Measurements from ENCODE around the gene IMMP1L. TPM values are rescaled to one million over a fixed set of nuclear protein-coding genes. Genes with fewer than 3 reads are reported as not detected.

Gene IMMP1L
- total and polyA plus RNA-seq, 3 donors from 2014 or later, result 37.6 to 48.2 (median 40.1) TPM

DNA sequence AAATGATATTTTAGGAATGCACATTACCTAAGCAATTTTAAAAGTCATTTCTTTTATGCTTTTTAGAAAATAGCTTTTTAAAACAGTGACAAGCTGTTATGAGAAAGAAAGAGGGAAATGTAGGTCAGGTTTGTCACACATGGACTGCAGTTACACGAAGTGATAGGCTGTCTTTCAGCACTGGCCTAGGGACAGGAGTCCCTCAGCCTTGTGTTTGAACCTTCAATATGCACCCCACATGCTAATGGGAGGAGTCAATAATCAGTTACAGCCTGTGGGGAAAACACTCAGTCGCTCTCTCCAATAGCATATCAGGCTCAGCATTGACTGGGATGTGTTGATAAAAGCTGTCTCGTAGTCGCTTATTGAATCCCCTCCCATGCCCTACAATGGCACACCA, 94.0 kb downstream of the IMMP1L start:
- Histone ChIP-seq H3K9me3 (no peaks in the 10 kb centered on the region), H3K4me1 (no peaks in the 10 kb centered on the region), H3K27ac (no peak overlapping the region), H3K27me3 (no peaks in the 10 kb centered on the region), H3K36me3 (ENCODE audit: low read depth, missing control alignments) (no peaks in the 10 kb centered on the region), H3K4me3 (no peak overlapping the region)
- 73 to 90% methylated on average over 4 of the region's 4 CpGs for WGBS, 2 donors
- intact Hi-C loops (cut with DNase I; ENCODE audit: low total_unique reads), result no loop called here
- DNase-seq, result no peak
- TF ChIP-seq POLR2A (IDR thresholded peaks at IDR 0.05) (no peak), CTCF (IDR thresholded peaks at IDR 0.05) (no peak)

- 76 to 87% methylated on average over 3 of the region's 3 CpGs for WGBS, 2 donors
- Histone ChIP-seq H3K9me3 (no peaks in the 10 kb centered on the region), H3K36me3 (ENCODE audit: low read depth, missing control alignments) (no peaks in the 10 kb centered on the region), H3K4me1 (no peaks in the 10 kb centered on the region), H3K27me3 (no peaks in the 10 kb centered on the region), H3K4me3 (no peak overlapping the region), H3K27ac (no peak overlapping the region)
- intact Hi-C loops (cut with DNase I; ENCODE audit: low total_unique reads), result no loop called here
- DNase-seq, result no peak
- TF ChIP-seq CTCF (IDR thresholded peaks at IDR 0.05) (no peak), POLR2A (IDR thresholded peaks at IDR 0.05) (no peak)
These were observed 95.1 kb downstream of the IMMP1L start for GRCh38 chr11:31414338-31414737.

DNA sequence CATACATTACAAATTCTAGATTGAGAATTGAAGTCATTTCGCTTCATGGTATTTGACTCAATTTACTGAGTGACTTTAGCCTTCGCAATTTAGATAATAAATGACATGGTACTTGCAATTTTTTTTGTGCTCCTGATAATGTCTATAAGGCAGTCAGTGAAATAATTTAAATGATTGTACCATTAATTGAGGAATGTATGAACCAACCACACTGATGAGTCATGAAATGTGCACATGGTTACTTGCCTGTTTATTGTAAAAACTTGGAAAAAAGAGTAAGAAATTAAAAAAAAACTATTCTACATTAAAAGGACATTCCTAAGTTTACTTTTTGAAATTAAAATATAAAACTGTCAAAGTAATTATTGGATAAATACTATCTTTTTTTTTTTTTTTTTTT, 96.5 kb downstream of the IMMP1L start:
- intact Hi-C loops (cut with DNase I; ENCODE audit: low total_unique reads), result no loop called here
- no peak for TF ChIP-seq CTCF (IDR thresholded peaks at IDR 0.05)
- no peak for TF ChIP-seq POLR2A (IDR thresholded peaks at IDR 0.05)
- Histone ChIP-seq H3K4me3 (no peak overlapping the region), H3K4me1 (no peaks in the 10 kb centered on the region), H3K9me3 (no peaks in the 10 kb centered on the region), H3K27me3 (no peaks in the 10 kb centered on the region), H3K27ac (no peak overlapping the region), H3K36me3 (ENCODE audit: low read depth, missing control alignments) (no peaks in the 10 kb centered on the region)
- 93 to 95% methylated on average over 2 of the region's 2 CpGs for WGBS, 2 donors
- DNase-seq, result no peak

- 93 to 98% methylated on average over 2 of the region's 2 CpGs for whole genome bisulfite sequencing, 2 donors
- Histone ChIP-seq H3K9me3 (no peaks in the 10 kb centered on the region), H3K4me3 (no peak overlapping the region), H3K4me1 (no peaks in the 10 kb centered on the region), H3K27ac (no peak overlapping the region), H3K27me3 (no peaks in the 10 kb centered on the region), H3K36me3 (ENCODE audit: low read depth, missing control alignments) (no peaks in the 10 kb centered on the region)
- intact Hi-C loops (cut with DNase I; ENCODE audit: low total_unique reads), result no loop called here
- DNase-seq, result no peak
- TF ChIP-seq POLR2A (IDR thresholded peaks at IDR 0.05), result no peak
- no peak for TF ChIP-seq CTCF (IDR thresholded peaks at IDR 0.05)
These were observed 101.2 kb downstream of the IMMP1L start for GRCh38 chr11:31408201-31408600.

DNA sequence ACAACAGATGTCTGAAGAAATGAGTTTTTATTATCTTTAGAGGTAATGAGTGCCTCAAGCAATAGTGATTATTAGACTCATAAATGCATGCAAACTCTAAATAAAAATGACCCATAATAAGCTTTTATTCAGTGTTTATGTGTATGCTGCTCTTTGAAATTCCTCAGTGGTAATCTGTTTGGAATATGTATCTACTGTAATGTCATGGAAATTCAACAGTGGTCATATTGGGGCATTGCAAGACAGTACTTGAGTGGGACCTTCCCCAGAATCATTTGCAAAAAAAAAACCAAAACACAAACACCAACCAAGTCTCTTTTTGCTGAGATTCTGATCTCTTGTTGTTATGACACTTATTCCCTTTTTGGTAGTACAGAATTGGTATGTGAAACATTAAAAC, 104.8 kb downstream of the IMMP1L start:
- H3K27me3 ChIP-seq, result no peaks in the 10 kb centered on the region

More for the DNA sequence above, 104.8 kb downstream of the IMMP1L start:
- no peak for DNase-seq
- Histone ChIP-seq H3K36me3 (ENCODE audit: low read depth, missing control alignments) (no peaks in the 10 kb centered on the region), H3K27ac (no peak overlapping the region), H3K4me1 (no peaks in the 10 kb centered on the region), H3K9me3 (no peaks in the 10 kb centered on the region), H3K4me3 (no peak overlapping the region)
- TF ChIP-seq CTCF (IDR thresholded peaks at IDR 0.05), result no peak
- no peak for TF ChIP-seq POLR2A (IDR thresholded peaks at IDR 0.05)
- intact Hi-C loops (cut with DNase I; ENCODE audit: low total_unique reads), result no loop called here

Measured in testis (tissue), 3 donors.